Measurements from ENCODE around the gene ZCCHC3. TPM values are rescaled to one million over a fixed set of nuclear protein-coding genes. Genes with fewer than 3 reads are reported as not detected.

Gene ZCCHC3
- total RNA-seq, 2 experiments from 2014 or later = 27.4 to 28.2 TPM

DNA sequence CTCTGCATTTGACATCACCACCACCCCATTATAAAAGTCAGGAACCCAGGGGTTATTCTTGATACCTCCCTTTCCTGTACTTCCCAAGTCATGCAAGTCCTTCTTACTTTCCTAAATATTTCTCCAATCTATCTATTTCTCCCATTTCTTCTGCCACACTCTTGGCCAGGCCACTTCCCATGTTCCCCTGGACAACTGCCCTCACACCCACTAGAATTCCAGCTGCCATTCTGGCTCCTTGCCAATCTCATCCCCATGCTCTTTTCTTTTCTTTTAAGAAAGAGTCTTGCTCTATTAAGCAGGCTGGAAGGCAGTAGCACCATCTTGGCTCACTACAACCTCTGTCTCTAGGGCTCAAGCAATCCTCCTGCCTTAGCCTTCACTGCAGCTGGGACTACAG, 24.7 kb upstream of the ZCCHC3 start:
- no peak overlapping the region for H3K4me3 Mint-ChIP-seq
- ATAC-seq = no peak
- no peaks in the 10 kb centered on the region for H3K4me1 Mint-ChIP-seq
- peaks cover 3% of the 10 kb centered on the region for H3K36me3 Mint-ChIP-seq
- CTCF ChIA-PET = no interaction called here
- no peaks in the 10 kb centered on the region for H3K27me3 Mint-ChIP-seq
- no peak for DNase-seq
- no peaks in the 10 kb centered on the region for H3K9me3 Mint-ChIP-seq (ENCODE audit: low read depth)
- no peak overlapping the region for H3K27ac Mint-ChIP-seq

DNA sequence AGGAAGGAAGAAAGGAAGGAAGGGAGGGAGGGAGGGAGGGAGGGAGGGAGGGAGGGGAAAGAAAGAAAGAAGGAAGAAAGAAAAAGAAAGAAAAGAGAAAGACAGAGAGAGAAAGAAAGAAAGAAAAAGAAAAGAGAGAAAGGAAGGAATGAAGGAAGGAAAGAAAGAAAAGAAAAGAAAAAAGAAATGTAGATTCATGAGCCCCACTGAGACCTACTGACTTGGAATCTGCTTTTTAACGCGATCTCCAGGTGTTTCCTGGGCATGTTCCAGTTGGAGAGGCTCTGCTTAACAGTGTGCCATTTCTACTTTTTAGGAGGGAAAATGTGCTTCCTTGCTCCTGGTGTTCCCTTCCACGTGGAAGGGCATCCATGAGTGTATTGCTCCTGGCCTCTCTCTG, 23.5 kb upstream of the ZCCHC3 start:
- DNase-seq = no peak
- no peak overlapping the region for H3K4me3 Mint-ChIP-seq
- no peak for ATAC-seq
- H3K27me3 Mint-ChIP-seq = no peaks in the 10 kb centered on the region
- no peaks in the 10 kb centered on the region for H3K4me1 Mint-ChIP-seq
- no peak overlapping the region for H3K27ac Mint-ChIP-seq
- CTCF ChIA-PET = no interaction called here
- H3K36me3 Mint-ChIP-seq = peaks cover 6% of the 10 kb centered on the region
- H3K9me3 Mint-ChIP-seq (ENCODE audit: low read depth) = no peaks in the 10 kb centered on the region

DNA sequence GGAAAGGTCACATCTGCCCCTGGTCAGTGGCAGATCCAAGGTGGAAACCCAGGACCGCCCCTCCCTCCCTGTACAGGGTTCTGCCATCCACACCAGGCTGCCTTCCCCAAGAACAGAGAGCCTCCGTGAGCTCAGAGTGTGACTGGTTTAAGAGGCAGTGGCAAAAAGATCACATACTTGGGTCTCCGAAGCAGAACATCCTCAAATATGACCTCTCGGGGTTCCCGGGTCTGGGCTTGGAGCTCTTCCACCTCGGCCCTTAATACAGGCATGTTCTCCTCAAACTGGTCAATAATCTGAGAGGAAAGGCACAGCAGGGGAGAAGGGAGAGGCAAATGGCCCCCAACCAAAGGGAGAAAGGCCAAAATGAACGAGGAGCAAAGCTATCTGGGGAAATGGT, 21.6 kb upstream of the ZCCHC3 start:
- no peaks in the 10 kb centered on the region for H3K4me1 Mint-ChIP-seq
- H3K27me3 Mint-ChIP-seq = no peaks in the 10 kb centered on the region
- H3K9me3 Mint-ChIP-seq (ENCODE audit: low read depth) = no peaks in the 10 kb centered on the region
- peaks cover 7% of the 10 kb centered on the region for H3K36me3 Mint-ChIP-seq
- CTCF ChIA-PET = no interaction called here
- H3K4me3 Mint-ChIP-seq = no peak overlapping the region
- ATAC-seq (no peak), DNase-seq (no peak)
- no peak overlapping the region for H3K27ac Mint-ChIP-seq

DNA sequence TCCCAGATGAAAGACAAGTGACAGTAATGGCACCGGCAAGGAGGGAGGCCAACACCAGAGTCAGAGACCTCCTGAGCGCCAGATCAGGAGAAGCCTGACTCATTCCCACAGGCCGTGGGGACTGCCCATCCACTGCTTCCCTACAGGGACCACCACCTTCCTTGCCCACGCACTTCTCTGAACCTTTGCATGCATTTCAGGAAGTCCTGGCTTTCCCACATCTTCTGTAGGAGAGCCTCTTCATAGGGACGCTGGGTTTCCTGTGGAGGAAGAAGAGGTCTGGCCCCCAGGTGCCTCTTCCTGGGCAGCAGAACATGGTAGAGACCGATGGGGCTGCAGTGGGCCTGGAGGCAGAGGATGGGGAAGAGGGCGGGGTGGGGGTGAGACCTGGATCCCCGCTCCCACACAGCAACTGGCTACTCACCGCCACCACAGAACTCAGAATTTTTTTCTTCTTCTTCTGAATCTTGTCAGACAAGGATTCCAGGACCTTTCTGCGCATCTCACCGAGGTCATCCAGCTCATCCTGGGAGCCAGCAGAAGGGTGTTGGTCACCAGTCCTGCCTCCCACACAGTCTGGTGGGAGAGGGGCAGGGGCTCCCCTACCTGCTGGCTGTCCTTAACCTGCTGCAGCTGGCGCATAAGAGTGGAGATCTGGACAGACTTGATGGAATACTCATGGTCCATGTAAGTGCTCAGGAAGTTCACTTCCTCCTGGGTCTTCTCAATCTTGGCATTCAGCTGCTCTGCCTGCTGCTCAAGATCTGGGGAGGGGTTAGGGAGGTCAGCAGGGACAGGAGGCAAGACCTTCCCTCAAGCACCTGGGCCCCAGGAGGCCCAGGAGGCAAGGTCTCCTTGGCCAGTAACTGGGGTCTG, 20.5 kb upstream of the ZCCHC3 start:
- Mint-ChIP-seq H3K27me3 (no peaks in the 10 kb centered on the region), H3K27ac (no peak overlapping the region), H3K4me3 (no peak overlapping the region), H3K36me3 (peaks cover 9% of the 10 kb centered on the region), H3K9me3 (ENCODE audit: low read depth) (no peaks in the 10 kb centered on the region), H3K4me1 (no peaks in the 10 kb centered on the region)
- CTCF ChIA-PET = interaction anchor here (0.9 kb wide), 1 partner anchor 63 kb away, joined by 3 read pairs; no protein-coding TSS in a partner anchor
- ATAC-seq = no peak
- peak; percentile 16 for DNase-seq

DNA sequence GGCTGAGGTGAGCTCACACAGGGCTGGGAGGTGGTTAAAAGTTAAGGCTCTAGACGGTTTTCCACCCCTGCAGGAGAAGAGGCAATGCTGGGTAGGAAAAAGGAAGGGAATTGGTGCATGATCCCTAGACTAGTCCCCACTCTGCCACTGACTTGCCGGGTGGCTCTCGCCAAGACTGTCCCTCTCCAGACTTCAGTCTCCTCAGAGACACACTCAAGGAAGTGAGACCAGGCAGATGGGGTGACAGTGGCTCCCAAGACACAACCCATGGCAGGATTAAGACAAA, 19.9 kb upstream of the ZCCHC3 start:
- Mint-ChIP-seq H3K36me3 (peaks cover 9% of the 10 kb centered on the region), H3K27me3 (no peaks in the 10 kb centered on the region), H3K27ac (no peak overlapping the region), H3K4me3 (no peak overlapping the region), H3K9me3 (ENCODE audit: low read depth) (no peaks in the 10 kb centered on the region), H3K4me1 (no peaks in the 10 kb centered on the region)
- ATAC-seq = no peak
- CTCF ChIA-PET = interaction anchor here (0.9 kb wide), 1 partner anchor 62 kb away, joined by 3 read pairs; no protein-coding TSS in a partner anchor
- DNase-seq = no peak

DNA sequence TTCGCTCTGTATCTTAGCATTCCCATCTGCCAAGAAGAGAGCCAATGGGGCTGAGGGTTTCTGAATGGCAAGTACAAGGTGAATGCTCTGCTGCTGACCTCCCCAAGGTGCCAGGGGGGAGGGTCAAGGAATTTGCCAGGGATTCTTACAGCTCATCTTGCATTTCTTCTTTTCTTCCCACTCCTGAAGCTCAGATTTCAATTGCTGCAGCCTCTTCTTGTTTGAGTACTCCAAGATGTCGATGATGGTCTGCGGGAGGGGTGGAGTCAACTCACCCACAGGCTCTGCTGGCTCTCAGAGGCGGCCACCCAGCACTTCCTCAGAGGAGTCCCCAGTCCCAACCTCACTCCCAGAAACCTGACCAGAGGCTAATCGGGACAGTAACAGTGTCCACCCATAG, 19.2 kb upstream of the ZCCHC3 start:
- Mint-ChIP-seq H3K27me3 (no peaks in the 10 kb centered on the region), H3K36me3 (peaks cover 9% of the 10 kb centered on the region), H3K4me1 (no peaks in the 10 kb centered on the region), H3K9me3 (ENCODE audit: low read depth) (no peaks in the 10 kb centered on the region), H3K27ac (no peak overlapping the region), H3K4me3 (no peak overlapping the region)
- DNase-seq (no peak), ATAC-seq (no peak)
- CTCF ChIA-PET = interaction anchor here (0.9 kb wide), 1 partner anchor 61 kb away, joined by 3 read pairs; no protein-coding TSS in a partner anchor

DNA sequence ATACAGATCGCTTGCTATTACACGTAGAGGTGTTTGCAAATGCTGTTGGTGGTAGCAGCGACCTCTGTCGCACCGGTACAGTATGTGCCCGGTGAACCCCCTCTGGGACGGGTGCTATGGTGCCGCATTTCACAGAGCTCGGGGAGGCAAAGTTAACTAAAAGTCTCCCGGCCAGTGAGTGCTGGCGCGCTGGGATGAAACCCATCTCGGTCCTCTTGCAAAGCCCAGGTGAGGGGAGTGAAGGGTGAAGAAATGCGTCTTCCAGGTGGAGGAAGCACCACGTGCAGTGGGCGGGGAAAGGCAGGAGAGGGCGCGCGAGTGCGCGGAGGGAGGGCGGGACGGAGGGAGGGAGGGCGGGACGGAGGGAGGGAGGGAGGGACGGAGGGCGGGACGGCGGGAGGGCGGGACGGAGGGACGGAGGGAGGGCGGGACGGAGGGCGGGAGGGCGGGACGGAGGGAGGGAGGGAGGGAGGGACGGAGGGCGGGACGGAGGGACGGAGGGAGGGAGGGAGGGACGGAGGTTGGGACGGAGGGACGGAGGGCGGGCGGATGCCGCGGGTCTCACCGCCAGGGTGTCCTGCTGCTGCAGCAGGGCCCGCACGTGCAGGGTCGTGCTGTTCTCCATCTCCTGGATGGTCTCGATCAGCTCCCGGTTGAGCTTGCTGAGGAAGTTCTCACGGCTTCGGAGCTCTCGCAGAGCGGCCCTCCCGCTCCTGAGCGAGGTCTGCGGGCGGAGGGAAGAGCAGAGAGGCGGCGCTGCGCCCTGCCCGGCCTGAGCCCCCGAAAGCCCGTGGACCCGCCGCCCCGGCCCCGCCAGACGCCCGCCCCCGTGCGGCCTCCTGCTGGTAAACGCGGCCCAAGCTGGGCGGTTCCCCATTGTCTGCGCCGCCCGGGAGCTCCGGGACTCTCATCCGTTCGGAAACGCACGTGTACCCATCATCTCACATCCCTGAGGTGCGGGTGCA, 18.5 kb upstream of the ZCCHC3 start:
- H3K9me3 Mint-ChIP-seq (ENCODE audit: low read depth) = no peaks in the 10 kb centered on the region
- no peak for DNase-seq
- no peak overlapping the region for H3K27ac Mint-ChIP-seq
- no peak for ATAC-seq
- peaks cover 9% of the 10 kb centered on the region for H3K36me3 Mint-ChIP-seq
- CTCF ChIA-PET = no interaction called here
- no peak overlapping the region for H3K4me3 Mint-ChIP-seq
- H3K4me1 Mint-ChIP-seq = no peaks in the 10 kb centered on the region
- H3K27me3 Mint-ChIP-seq = no peaks in the 10 kb centered on the region

DNA sequence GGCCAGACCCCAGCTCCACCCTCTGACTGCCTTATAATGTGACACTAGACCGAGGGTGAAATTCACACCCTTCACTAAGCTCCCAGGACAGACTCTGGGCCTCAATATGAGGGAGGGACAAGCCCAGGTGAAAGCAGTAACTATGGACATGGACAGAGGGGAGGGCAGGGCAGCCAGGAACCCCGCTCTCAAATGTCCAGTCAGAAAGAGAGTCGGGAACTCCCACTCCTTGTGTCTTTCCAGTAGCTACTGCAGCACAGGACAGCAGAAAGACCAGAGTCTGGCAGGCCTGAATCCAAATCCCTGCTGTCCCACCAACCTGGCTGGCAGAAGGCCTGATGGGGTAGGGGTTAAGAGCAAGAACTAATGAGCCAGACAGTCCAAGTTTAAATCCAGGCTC, 13.2 kb upstream of the ZCCHC3 start:
- CTCF ChIA-PET = no interaction called here
- no peak overlapping the region for H3K4me3 Mint-ChIP-seq
- ATAC-seq (no peak), DNase-seq (no peak)
- H3K27ac Mint-ChIP-seq = no peak overlapping the region
- H3K36me3 Mint-ChIP-seq = peaks cover 4% of the 10 kb centered on the region
- H3K9me3 Mint-ChIP-seq (ENCODE audit: low read depth) = no peaks in the 10 kb centered on the region
- H3K4me1 Mint-ChIP-seq = peaks cover 9% of the 10 kb centered on the region
- no peaks in the 10 kb centered on the region for H3K27me3 Mint-ChIP-seq

DNA sequence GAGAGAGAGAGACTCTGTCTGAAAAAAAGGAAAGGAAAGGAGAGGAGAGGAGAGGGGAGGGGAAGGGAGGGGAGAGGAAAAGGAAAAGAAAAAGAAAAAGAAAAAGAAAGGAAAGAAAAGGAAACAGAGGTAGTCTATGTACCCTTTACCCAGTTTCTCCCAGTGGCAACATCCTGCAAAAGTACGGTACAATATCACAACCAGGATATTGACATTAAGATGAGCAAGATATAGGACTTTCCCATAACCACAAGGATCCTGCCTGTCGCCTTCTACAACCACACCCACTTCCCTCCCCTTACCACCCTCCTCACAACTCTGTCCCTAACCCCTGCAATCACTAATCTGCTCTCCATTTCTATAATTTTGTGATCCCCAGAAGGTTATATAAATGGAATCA, 10.9 kb upstream of the ZCCHC3 start:
- H3K4me3 Mint-ChIP-seq = no peak overlapping the region
- no peak for DNase-seq
- no peaks in the 10 kb centered on the region for H3K27me3 Mint-ChIP-seq
- peaks cover 18% of the 10 kb centered on the region for H3K4me1 Mint-ChIP-seq
- CTCF ChIA-PET = no interaction called here
- no peaks in the 10 kb centered on the region for H3K9me3 Mint-ChIP-seq (ENCODE audit: low read depth)
- peaks cover 2% of the 10 kb centered on the region for H3K36me3 Mint-ChIP-seq
- no peak for ATAC-seq
- no peak overlapping the region for H3K27ac Mint-ChIP-seq

DNA sequence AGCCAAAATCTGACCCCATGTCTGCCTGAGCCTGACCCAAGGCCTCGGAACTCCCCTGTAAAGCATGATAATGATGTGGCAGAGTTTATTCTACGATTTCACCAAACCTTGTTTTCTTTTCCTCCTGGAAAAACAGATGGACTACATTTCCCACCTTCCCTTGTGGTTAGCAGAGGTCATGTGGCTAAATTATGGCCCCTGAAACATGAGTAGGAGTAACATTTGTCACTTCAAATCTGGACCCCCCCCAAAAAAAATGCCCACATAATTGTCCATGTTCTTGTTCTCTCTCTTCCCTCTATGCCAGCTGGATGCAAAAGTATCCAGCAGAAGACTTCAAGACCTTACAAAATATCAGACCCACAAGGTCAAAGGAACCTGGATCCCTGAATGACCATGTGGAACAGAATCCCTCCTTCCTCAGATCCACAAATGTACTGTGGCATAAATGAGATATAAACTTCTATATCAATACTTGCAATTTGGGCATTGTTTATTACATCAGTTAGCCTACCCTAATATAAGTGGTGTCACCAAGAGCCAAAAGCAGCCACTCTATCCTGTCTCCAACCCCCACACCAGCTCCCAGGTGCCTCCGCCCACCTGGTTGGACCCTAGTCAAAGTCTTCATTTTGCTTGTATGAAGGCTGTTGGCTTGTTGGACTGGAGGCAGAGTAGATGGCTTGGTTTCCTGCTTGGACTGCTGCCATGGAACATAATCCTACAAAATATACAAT, 8.2 kb upstream of the ZCCHC3 start:
- Mint-ChIP-seq H3K27me3 (no peaks in the 10 kb centered on the region), H3K36me3 (peaks cover 2% of the 10 kb centered on the region), H3K4me1 (peaks cover 18% of the 10 kb centered on the region), H3K27ac (no peak overlapping the region), H3K4me3 (no peak overlapping the region), H3K9me3 (ENCODE audit: low read depth) (no peaks in the 10 kb centered on the region)
- no peak for DNase-seq
- CTCF ChIA-PET = interaction anchor here (1.5 kb wide), 1 partner anchor 41 kb away, joined by 7 read pairs; no protein-coding TSS in a partner anchor
- ATAC-seq = no peak

DNA sequence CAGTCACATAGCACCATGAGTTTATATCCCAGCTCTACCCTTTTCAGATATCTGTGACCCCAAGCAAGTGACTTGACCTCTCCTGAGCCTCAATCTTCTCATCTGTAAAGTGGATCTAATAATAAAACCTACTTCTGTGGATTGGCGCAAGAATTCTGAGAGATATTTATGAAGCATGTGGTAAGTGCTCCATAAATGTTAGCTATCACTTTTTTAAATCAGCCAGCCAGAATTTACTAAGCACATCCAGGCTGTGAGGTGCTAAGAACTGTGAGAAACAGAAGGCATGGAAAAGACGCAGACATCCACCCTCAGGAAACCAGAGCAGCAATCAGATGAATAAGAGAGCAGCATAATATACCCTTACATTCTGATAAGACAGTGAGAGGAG, 7.7 kb upstream of the ZCCHC3 start:
- no peak for ATAC-seq
- no peak overlapping the region for H3K4me3 Mint-ChIP-seq
- no peaks in the 10 kb centered on the region for H3K27me3 Mint-ChIP-seq

DNA sequence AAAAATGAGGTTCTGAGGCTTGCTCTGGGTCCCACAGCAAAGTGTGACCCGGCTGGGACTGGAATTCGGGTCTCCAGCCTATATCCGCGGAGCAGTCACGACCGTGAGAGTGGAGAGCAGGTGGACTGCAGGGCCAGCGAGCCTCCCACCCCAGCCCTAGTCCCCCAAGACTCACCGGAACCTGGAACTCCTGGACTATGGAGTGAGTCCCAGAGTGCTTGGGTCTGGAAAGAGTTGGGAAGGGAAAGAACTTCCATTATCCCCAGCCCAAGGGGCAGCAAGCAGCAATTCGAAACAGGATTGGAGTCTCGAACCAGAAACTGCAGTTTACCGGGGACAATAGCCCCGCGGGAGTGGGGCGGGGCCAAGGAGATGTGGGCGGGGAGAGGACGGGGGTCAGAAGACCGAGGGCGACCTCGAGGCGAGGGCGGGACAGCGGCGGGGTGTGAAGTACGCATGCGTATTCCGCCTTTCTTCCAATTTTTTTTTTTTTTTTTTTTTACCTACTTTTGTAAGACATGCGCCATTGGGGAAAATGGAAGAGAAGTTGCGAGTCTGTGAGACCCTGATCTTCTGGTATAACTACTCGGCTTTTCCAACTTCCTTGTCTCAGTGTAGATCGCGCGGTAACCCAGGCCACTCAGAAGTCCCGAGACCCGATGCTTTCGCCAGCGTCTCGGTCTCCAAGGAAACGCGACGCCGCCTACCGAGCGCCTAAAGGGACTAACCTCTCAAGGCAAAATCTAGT, 7.1 kb upstream of the ZCCHC3 start, which contains the start of gene C20orf96:
Gene C20orf96 (minus strand): TSS at position 667 of the 748 bp plus-strand sequence. CDS start 140 bp downstream, at position 527.
- H3K9me3 Mint-ChIP-seq (ENCODE audit: low read depth) = no peaks in the 10 kb centered on the region
- ATAC-seq (peak; percentile 99), DNase-seq (peak; percentile 94)
- peaks cover 21% of the 10 kb centered on the region for H3K4me1 Mint-ChIP-seq
- no peak within 1 kb of the TSS for H3K4me3 Mint-ChIP-seq
- CTCF ChIA-PET = interaction anchor here (1.5 kb wide), 1 partner anchor 40 kb away, joined by 7 read pairs; no protein-coding TSS in a partner anchor
- H3K27me3 Mint-ChIP-seq = no peaks in the 10 kb centered on the region
- peaks cover 2% of the 10 kb centered on the region for H3K36me3 Mint-ChIP-seq
- H3K27ac Mint-ChIP-seq = no peak within 1 kb of the TSS

More for the DNA sequence above, 7.7 kb upstream of the ZCCHC3 start:
- DNase-seq = no peak
- CTCF ChIA-PET = interaction anchor here (1.5 kb wide), 1 partner anchor 40 kb away, joined by 7 read pairs; no protein-coding TSS in a partner anchor
- Mint-ChIP-seq H3K4me1 (peaks cover 18% of the 10 kb centered on the region), H3K27ac (no peak overlapping the region), H3K9me3 (ENCODE audit: low read depth) (no peaks in the 10 kb centered on the region), H3K36me3 (peaks cover 2% of the 10 kb centered on the region)
